ENCODE data around the gene PTPRM. TPM values are rescaled to one million over a fixed set of nuclear protein-coding genes. Genes with fewer than 3 reads are reported as not detected.

The PTPRM gene
- total and polyA plus RNA-seq, 2 of the 4 experiments (the other 2 are of a cell fraction), result 28.3 to 51.2 TPM

DNA sequence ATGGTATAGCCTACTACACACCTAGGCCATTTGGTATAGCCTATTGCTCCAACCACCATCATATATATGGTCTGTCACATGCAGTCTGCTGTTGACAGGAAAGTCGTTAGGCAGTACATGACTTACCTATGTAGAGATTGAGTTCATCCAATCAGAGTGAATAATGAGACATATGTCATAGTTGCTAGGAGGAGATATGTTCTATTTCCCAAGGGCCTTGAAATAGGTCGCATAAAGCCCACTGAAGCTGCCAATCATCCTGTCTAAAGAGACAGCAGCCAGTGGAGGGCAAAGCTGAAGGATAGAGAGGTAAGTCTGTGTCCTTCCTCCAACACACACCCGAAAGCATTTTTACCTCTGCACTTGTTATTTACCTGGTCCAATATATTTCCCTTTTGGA is 263.4 kb downstream of the PTPRM start:
- H2AK5ac ChIP-seq (ENCODE audit: low read depth, low read length), result no peak overlapping the region
- H2BK120ac ChIP-seq (ENCODE audit: low read depth, low read length), result no peak overlapping the region
- no peak overlapping the region for H3K4me3 ChIP-seq (ENCODE audit: insufficient read depth, low read depth, low read length)
- no peak overlapping the region for H3K23ac ChIP-seq (ENCODE audit: low read depth, low read length)
- no peak overlapping the region for H3K27ac ChIP-seq (ENCODE audit: insufficient read depth, low read length)
- dilution Hi-C loops (cut with HindIII; ENCODE audit: low sequenced_read_pairs, unreplicated experiment), result no loop called here
- no peak overlapping the region for H3K18ac ChIP-seq (ENCODE audit: low read depth, low read length)
- no peak overlapping the region for H2AK9ac ChIP-seq (replicated peaks; ENCODE audit: low read depth, low read length, poor library complexity)
- no peak for ATAC-seq (ENCODE audit: low read depth)
- no peaks in the 10 kb centered on the region; the same call in 1 of the 2 replicates for H3K9me1 ChIP-seq (ENCODE audit: insufficient read depth, low read length)
- no TSS peak for BruUV-seq (replicated peaks)
- H3K4me1 ChIP-seq (ENCODE audit: control insufficient read depth, insufficient read depth, low read length), result no peaks in the 10 kb centered on the region
- no peak overlapping the region for H3K14ac ChIP-seq (replicated peaks; ENCODE audit: low read depth, low read length)
- H4K5ac ChIP-seq (ENCODE audit: low read depth, low read length), result no peak overlapping the region
- DNase-seq, result no peak
- WGBS, 2 experiments (ENCODE audit: extremely low coverage in 2 of 2, insufficient read length in 1 of 2), result no CpG with 5 or more reads among the region's 3 CpGs
- 0 out of 4 replicates have a peak, but pooled peaks cover 0 to 8% of the 10 kb centered on the region in 2 experiments for H3K79me1 ChIP-seq (ENCODE audit: low read depth in 1 of 2, low read length in 2 of 2)
- H4K8ac ChIP-seq (ENCODE audit: low read depth in 2 of 2, low read length in 2 of 2), result no peak overlapping the region
- CTCF ChIA-PET, result no interaction called here
- no peak overlapping the region for H3K56ac ChIP-seq (ENCODE audit: extremely low read depth, insufficient read depth, low read length)
- no peak overlapping the region for H2BK20ac ChIP-seq (ENCODE audit: low read depth, low read length)
- no peak overlapping the region for H2BK5ac ChIP-seq (ENCODE audit: low read depth, low read length, poor library complexity, severe bottlenecking)
- in situ Hi-C loops (cut with MboI; ENCODE audit: low sequenced_read_pairs), result no loop called here
- H2BK15ac ChIP-seq (ENCODE audit: low read depth, low read length), result no peak overlapping the region
- H3K4ac ChIP-seq (ENCODE audit: low read depth, low read length), result no peak overlapping the region
- no peak overlapping the region for H4K91ac ChIP-seq (ENCODE audit: insufficient read depth, low read depth, low read length)
- no peak overlapping the region for H3K4me2 ChIP-seq (ENCODE audit: low read depth, low read length)
- H3K9me3 ChIP-seq (ENCODE audit: control insufficient read depth, insufficient read depth, low read length), result no peaks in the 10 kb centered on the region
- no peak overlapping the region for H2AFZ ChIP-seq (replicated peaks; ENCODE audit: low read length, poor library complexity)
- no peaks in the 10 kb centered on the region for H4K20me1 ChIP-seq (ENCODE audit: insufficient read depth, low read length)
- no peak overlapping the region for H3K9ac ChIP-seq (ENCODE audit: low read depth, low read length)
- POLR2A ChIA-PET (ENCODE audit: unreplicated experiment), result no interaction called here
- no peaks in the 10 kb centered on the region for H3K36me3 ChIP-seq (ENCODE audit: control insufficient read depth, insufficient read depth, low read length)
- TF ChIP-seq MAFK (IDR thresholded peaks at IDR 0.05; ENCODE audit: low read depth, low read length) (no peak), RFX5 (IDR thresholded peaks at IDR 0.05; ENCODE audit: low read depth, low read length) (peak; percentile 91)
- intact Hi-C loops (cut with micrococcal nuclease), result no loop called here
- no peaks in the 10 kb centered on the region for H3K27me3 ChIP-seq (ENCODE audit: control insufficient read depth, insufficient read depth, low read length)
